ENCODE measurements around the gene F13B.
A peak's percentile ranks its signal among the peaks of the same experiment; 100 is the strongest.
"Not testable (repeated sequence)": the region's sequence is repeated elsewhere in the genome, so short reads cannot be mapped to it uniquely, and the experiment has no call there.

Gene F13B

DNA sequence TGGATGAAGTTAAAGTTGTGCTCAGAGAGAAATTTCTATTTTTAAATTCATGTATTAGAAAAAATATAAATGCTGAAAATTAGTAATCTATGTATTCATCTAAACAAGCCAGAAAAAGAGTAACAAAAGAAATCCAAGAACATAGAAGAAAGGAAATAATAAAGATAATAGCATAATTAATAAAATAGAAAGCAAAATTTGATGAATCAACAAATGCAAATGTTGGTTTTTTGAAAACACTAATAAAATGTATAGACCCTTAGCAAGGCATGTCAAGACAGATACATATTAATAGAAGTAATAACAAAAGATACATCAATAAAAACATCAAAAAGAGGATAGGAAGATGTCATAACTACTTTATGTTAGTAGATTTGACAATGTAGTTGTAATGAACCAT is 18.0 kb downstream of the F13B start:
- TF ChIP-seq, protein P1, sequence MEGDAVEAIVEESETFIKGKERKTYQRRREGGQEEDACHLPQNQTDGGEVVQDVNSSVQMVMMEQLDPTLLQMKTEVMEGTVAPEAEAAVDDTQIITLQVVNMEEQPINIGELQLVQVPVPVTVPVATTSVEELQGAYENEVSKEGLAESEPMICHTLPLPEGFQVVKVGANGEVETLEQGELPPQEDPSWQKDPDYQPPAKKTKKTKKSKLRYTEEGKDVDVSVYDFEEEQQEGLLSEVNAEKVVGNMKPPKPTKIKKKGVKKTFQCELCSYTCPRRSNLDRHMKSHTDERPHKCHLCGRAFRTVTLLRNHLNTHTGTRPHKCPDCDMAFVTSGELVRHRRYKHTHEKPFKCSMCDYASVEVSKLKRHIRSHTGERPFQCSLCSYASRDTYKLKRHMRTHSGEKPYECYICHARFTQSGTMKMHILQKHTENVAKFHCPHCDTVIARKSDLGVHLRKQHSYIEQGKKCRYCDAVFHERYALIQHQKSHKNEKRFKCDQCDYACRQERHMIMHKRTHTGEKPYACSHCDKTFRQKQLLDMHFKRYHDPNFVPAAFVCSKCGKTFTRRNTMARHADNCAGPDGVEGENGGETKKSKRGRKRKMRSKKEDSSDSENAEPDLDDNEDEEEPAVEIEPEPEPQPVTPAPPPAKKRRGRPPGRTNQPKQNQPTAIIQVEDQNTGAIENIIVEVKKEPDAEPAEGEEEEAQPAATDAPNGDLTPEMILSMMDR (IDR thresholded peaks at IDR 0.05; ENCODE audit: low read length, missing control alignments) = no peak
- H3K4me3 ChIP-seq (replicated peaks; ENCODE audit: low read depth, low read length) = no peak overlapping the region
- no peak for DNase-seq (ENCODE audit: low read depth)

DNA sequence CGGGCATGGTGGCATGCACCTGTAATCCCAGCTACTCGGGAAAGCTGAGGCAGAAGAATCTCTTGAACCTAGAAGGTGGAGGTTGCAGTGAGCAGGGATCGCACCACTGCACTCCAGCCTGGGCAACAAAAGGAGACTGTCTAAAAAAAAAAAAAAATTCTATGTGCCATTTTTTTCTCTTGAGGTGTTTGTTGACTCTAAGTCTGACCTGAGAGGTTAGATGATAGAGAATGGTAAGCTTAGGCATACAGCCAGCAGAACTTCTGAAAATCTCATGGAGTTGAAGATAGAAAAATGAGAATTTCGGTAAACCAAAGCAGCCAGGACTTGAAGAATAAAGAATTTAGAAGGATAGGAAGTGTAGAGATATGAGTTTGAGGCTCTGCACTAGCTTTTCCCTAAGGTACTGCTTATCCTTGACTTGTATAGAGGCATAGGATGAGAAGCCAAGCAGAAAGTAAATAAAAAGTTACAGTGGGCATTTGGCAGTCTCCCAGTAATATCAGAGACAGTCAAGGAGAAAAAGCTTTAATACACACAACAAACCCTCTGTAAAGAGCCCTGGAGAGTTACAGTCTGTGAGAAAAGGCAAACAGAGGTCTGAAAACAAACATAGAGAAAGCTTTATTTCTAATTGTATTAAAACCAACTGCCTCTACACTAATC is 24.3 kb downstream of the F13B start:
- TF ChIP-seq, protein P1 (IDR thresholded peaks at IDR 0.05; ENCODE audit: low read length, missing control alignments) = no peak
- no peak for DNase-seq (ENCODE audit: low read depth)

DNA sequence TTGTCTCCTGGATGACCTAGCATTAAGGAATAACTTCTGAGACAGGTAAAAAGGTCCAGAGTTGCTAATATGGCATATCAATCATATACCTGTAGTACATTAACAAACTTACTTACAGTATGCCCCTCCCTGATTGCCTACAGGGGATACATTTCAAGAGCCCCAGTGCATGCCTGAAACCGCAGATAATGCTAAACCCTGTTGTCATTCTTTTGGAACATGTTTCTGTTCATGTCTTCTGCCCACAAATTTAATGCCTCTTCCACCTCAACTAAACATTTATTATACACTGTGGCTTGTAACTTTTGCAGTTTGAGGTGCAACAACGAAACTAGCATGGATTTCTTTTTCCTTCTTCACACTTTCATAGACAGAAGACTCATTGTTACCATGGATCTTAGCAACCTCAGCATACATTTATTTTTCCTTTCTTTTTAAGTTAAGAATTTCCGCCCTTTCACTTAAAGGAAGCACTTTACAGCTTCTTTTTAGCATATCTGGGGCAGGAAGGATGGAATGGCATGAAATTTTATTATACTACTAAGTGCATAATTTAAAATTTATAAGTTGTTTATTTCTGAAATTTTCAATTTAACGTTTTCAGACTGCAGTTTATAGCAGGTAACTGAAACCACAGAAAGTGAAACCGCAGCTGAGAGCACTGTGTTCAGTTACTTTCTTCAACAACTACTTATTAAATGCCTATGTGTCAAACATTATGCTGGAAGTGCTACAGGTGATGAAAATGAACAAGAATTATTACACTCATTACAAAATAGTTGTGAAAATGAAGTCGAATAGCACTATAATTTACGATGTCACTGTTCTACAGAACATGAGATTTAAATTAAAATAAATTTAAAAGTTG is 25.3 kb downstream of the F13B start:
- TF ChIP-seq, protein P1 (IDR thresholded peaks at IDR 0.05; ENCODE audit: low read length, missing control alignments) = no peak

More for the DNA sequence above, 24.3 kb downstream of the F13B start:
- no peak overlapping the region for H3K4me3 ChIP-seq (replicated peaks; ENCODE audit: low read depth, low read length)

DNA sequence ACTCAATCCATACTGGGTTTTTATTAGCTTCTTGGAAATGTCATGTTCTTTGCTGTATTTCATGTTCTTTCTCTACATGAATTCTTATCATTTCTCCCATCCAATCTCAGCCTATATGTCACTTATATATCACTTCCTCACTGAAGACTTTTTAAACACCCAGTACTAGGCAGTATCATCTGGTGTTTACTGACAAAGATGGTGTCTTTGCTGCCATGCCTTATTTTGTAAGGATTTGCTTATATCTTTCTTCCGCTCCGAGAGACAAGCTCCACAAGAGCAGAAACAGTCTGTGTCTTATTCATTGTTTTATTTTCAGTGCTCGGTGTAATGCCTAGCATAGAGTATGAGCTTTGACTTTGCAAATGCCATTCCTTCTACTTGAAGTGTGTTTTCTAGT is 30.2 kb downstream of the F13B start:
- no peak overlapping the region for H3K4me3 ChIP-seq (replicated peaks; ENCODE audit: low read depth, low read length)
- no peak for DNase-seq (ENCODE audit: low read depth)
- TF ChIP-seq, protein P1 (IDR thresholded peaks at IDR 0.05; ENCODE audit: low read length, missing control alignments) = no peak

More for the DNA sequence above, 25.3 kb downstream of the F13B start:
- no peak for DNase-seq (ENCODE audit: low read depth)
- no peak overlapping the region for H3K4me3 ChIP-seq (replicated peaks; ENCODE audit: low read depth, low read length)

DNA sequence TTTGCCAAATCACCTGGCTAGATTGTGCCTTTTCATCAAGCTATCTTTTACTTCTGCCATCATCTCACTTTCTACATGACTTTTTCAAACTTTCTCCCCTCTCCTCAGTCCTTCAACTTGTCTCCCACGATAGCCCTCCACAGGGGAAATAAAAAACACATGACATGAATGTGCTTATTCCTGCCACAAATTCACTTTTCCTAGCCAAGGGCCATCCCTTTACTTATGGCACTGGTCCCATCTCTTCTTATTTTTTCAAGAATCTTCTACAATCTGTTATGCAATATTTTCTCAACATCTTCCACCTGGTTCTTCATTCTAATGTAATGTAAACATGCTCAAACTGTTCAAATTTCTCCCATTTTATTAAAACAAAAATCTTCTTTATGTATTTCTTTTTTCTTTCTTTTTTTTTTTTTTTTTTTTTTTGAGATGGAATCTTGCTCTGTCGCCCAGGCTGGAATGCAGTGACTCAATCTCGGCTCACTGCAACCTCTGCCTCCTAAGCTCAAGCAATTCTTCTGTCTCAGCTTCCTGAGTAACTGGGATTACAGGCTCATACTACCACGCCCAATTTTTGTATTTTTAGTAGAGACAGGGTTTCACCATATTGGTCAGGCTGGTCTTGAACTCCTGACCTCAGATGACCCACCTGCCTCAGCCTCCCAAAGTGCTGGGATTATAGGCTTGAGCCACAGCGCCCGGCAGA is 32.3 kb downstream of the F13B start:
- peak; percentile 71 for DNase-seq (ENCODE audit: low read depth)

DNA sequence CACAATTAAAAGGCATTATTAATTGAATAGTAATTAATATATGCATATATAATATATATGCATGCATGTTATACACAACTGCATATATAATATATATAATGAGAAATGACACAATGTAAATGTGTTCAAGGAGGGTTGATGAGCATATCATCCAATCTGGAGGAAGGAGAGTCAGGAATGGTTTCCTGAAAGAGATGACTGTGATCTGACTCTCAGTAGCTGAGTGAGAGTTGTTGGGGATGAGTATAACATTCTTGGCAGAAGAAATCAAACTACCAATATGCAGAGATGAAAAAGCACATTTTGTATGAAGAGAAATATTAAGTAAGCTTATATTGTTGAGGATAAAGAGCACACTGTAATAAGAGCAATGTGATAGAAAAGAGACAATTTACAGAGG is 37.3 kb downstream of the F13B start:
- TF ChIP-seq, protein P1 (IDR thresholded peaks at IDR 0.05; ENCODE audit: low read length, missing control alignments) = no peak
- peak; percentile 3 for DNase-seq (ENCODE audit: low read depth)

More for the DNA sequence above, 32.3 kb downstream of the F13B start:
- H3K4me3 ChIP-seq (replicated peaks; ENCODE audit: low read depth, low read length) = not testable (repeated sequence)

DNA sequence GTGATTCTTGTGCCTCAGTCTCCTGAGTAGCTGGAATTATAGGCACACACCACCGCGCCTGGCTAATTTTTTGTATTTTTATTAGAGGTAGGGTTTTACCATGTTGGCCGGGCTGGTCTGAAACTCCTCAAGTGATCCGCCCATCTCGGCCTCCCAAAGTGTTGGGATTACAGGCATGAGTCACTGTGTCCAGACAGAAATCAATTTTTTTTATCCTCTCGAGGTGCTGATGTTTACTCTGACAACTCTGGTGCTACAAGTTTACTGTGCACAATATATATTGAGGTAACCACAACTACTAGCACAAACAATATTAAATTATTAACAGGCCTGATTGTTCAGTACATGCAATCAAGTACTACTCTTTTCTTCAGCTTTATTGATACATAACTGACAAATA is 39.7 kb downstream of the F13B start:
- DNase-seq (ENCODE audit: low read depth) = no peak
- no peak overlapping the region for H3K4me3 ChIP-seq (replicated peaks; ENCODE audit: low read depth, low read length)
- TF ChIP-seq, protein P1 (IDR thresholded peaks at IDR 0.05; ENCODE audit: low read length, missing control alignments) = no peak

More for the DNA sequence above, 37.3 kb downstream of the F13B start:
- no peak overlapping the region for H3K4me3 ChIP-seq (replicated peaks; ENCODE audit: low read depth, low read length)
